ENCODE data around the gene SYNGR2. TPM values are rescaled to one million over a fixed set of nuclear protein-coding genes. Genes with fewer than 3 reads are reported as not detected.

The SYNGR2 gene
- total and polyA plus RNA-seq, 2 experiments from 2014 or later = 46.9 to 61.6 TPM

- no peak for TF ChIP-seq ZNF462 (CRISPR knock-in tag; IDR thresholded peaks at IDR 0.05)
Measured at GRCh38 chr17:78134899-78135385, 33.4 kb upstream of the SYNGR2 start (continued).

GRCh38 chr17:78135858-78136500 is 32.4 kb upstream of the SYNGR2 start:
- no peak for TF ChIP-seq REST (IDR thresholded peaks at IDR 0.05; ENCODE audit: unreplicated experiment)
- no peak for TF ChIP-seq JUNB (IDR thresholded peaks at IDR 0.05; ENCODE audit: unreplicated experiment)
- Mint-ChIP-seq H3K4me1 (peaks cover 9% of the 10 kb centered on the region), H3K4me3 (no peak overlapping the region), H3K9me3 (no peaks in the 10 kb centered on the region), H3K27ac (no peak overlapping the region), H3K27me3 (ENCODE audit: insufficient read depth, low read depth, poor library complexity) (peaks cover 22% of the 10 kb centered on the region), H3K36me3 (ENCODE audit: low read depth) (no peaks in the 10 kb centered on the region)
- Histone ChIP-seq H3K4me2 (no peak overlapping the region), H3F3A (replicated peaks; ENCODE audit: low read depth) (peaks cover 11% of the 10 kb centered on the region; the same call in 1 of the 2 replicates), H3K79me2 (replicated peaks; ENCODE audit: insufficient read depth) (no peaks in the 10 kb centered on the region), H2AFZ (no peak overlapping the region), H4K20me1 (replicated peaks; ENCODE audit: insufficient read depth) (no peaks in the 10 kb centered on the region), H3K27ac (ENCODE audit: low read depth) (no peak overlapping the region), H3K36me3 (ENCODE audit: insufficient read depth) (no peaks in the 10 kb centered on the region), H3K4me3 (no peak overlapping the region), H3K4me1 (ENCODE audit: insufficient read depth) (peaks cover 10% of the 10 kb centered on the region; the same call in 1 of the 2 replicates), H3K27me3 (ENCODE audit: insufficient read depth) (peaks cover 17% of the 10 kb centered on the region), H3K9me2 (ENCODE audit: insufficient read depth) (no peaks in the 10 kb centered on the region)
- ATAC-seq (no peak), DNase-seq (ENCODE audit: low spot score) (no peak)
